ENCODE data around the gene FOXP2.

- TF ChIP-seq CTCF (IDR thresholded peaks at IDR 0.05) (no peak), POLR2A (IDR thresholded peaks at IDR 0.05) (no peak)
Measured at GRCh38 chr7:114375907-114376306, 38.7 kb upstream of the FOXP2 start.
